ENCODE measurements around the gene YDJC.

DNA sequence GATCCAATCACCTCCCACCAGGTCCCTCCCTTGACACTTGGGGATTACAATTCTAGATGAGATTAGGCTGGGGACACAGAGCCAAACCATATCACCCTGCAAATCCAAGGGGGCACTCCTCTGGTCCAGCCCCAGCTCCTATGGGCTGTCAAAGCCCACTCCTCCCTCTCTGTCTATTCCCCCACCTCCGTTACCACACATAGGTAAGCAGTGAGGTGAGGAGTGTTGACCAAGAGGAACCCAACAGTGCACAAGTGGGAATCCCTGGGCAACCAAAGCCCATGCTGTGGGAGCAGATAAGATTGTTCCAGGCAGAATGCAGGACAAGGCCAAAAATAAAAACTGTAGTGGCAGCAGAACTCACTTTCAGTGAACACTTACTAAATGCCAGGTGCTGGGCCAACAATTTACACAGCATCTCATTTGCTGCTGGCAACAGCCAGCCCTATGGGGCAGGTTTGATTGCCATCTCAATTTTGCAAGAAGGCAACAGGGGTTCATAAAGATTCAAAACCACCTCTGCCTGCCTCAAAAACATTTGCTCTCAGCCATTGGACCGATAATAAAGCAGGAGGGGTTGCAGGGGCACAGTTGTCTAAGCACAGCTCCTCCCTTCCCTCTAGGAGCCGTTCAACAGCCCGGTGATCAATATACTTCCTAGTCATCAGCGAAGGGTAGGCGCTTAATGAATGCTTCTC is 21.1 kb upstream of the YDJC start:
- TF ChIP-seq, protein P1, sequence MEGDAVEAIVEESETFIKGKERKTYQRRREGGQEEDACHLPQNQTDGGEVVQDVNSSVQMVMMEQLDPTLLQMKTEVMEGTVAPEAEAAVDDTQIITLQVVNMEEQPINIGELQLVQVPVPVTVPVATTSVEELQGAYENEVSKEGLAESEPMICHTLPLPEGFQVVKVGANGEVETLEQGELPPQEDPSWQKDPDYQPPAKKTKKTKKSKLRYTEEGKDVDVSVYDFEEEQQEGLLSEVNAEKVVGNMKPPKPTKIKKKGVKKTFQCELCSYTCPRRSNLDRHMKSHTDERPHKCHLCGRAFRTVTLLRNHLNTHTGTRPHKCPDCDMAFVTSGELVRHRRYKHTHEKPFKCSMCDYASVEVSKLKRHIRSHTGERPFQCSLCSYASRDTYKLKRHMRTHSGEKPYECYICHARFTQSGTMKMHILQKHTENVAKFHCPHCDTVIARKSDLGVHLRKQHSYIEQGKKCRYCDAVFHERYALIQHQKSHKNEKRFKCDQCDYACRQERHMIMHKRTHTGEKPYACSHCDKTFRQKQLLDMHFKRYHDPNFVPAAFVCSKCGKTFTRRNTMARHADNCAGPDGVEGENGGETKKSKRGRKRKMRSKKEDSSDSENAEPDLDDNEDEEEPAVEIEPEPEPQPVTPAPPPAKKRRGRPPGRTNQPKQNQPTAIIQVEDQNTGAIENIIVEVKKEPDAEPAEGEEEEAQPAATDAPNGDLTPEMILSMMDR (conservative IDR thresholded peaks at IDR 0.05; ENCODE audit: low read length): no peak
- TF ChIP-seq EZH2phosphoT487 (IDR thresholded peaks at IDR 0.05; ENCODE audit: borderline replicate concordance): no peak

Measured in Loucy (cell line).